Occipital lobe (tissue), 2 donors: ENCODE data around the gene GRPEL2. TPM values are rescaled to one million over a fixed set of nuclear protein-coding genes. Genes with fewer than 3 reads are reported as not detected.
A peak's percentile ranks its signal among the peaks of the same experiment; 100 is the strongest.

Experiments used
- DNase-seq: peaks from one replicate; lab custom pipeline; 2025; lab: John Stamatoyannopoulos, UW
- total RNA-seq: library from RNA; depleted of rRNA; stranded (reverse); fragments of >200 nt; gene quantifications from one replicate; pipeline ENCODE4 v1.2.3, GENCODE V29; 2014

Gene GRPEL2
- total RNA-seq, 1 donor from 2014 or later, result 59.9 TPM

DNA sequence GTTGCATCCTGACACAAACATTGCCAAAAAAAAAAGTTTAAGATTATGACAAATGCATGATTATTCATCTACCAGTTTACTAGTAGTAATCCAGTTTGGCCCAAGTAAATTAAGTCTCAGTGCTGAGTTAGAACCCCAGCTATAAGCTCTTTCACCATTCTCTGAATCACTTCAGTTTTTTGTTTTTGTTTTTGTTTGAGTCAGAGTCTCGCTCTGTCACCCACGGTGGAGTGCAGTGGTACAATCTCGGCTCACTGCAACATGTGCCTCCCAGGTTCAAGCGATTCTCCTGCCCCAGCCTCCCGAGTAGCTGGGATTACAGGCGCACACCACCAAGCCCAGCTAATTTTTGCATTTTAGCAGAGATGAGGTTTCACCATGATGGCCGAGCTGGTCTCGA lies 11.1 kb downstream of the GRPEL2 start:
- no peak for DNase-seq

DNA sequence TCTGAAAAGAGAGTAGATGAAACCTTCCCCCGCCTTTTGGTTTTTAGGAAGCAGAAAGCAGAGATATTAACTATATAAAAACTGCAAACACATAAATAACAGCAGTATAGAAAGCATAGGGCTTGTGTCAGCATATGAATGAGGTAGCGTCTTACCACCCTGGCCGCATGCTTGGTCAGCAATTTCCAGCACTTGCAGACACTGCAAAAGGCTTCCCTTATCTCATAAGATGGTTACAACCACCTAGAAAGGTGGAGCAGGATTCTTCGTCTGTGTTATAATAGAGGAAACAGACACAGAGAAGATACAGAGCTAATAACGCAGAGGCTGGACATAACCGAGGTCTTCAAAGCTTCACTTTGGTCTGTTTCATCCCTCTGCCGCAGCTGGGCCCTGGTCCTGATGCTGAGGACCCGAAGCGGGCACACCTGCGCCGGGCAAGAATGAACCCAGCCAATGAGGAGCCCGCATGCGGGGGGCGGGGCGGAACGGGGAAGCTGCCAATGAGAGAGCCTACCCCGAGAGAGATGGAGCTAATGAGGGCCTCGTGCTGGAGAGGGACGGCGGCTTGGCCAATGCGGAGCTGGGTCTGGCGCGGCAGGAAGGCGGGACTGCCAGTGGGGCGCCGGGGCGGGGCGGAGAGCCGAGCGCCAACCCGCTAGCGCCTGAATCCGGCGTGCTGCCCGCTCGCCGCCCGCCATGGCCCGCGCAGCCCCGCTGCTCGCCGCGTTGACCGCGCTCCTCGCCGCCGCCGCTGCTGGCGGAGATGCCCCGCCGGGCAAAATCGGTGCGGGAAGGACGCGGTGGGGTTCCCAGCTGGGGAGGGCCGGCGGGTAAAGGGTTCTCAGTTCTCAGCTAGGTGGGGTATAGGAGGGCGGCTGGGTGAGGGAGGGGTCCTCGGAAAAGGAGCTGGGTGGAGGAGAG lies 12.3 kb downstream of the GRPEL2 start, which contains the start of gene PCYOX1L:
Gene PCYOX1L (plus strand): TSS at position 677 of the 924 bp plus-strand sequence. CDS start 23 bp downstream, at position 700.
- DNase-seq, result peak; percentile 98

DNA sequence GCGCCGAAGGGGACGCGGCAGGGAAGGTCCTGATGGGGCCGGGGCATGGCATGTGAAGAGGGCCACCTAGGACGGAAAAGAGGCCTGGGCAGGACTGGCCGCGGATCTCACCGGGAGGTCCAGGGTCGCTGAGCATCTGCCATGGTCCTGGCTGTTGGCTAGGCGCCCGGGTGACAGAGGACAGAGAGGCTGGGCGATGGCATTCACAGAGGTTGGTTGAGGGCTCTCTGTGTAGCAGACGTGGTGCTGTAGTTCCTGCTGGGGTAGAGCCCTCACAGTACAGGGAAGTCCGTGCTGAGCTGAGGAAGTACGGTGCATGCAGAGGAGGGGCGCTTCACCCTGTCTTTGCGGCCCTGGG lies 13.0 kb downstream of the GRPEL2 start:
- peak; percentile 48 for DNase-seq

DNA sequence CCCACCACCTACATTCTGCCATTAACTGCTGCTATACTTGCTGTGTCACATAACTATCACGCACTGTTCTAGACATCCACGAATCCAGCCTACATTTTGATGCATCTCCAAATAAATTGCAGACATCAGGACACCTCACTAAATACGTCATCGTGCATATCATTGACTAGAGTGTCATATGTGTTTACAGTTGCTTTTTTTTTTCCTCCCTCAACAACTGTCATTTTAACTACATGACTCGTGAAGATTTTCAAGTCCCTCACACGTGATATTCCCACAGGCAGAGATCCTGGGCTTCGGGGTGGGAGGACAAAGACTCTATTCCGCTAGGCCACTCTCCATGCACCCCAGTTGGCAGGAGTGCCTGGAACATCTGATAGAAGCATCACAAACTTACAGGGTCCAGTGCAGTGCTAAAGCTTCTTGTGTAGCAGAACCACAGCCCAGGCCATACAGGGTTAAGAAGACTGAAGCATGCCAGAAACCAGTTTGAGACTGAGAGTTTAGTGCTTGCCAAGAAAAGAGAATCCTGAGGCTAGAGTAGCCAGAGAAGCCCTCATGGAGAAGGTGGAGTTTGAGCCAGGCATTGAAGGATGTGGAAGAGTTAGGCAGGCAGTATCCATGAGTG lies 13.7 kb downstream of the GRPEL2 start:
- DNase-seq, result peak; percentile 13

DNA sequence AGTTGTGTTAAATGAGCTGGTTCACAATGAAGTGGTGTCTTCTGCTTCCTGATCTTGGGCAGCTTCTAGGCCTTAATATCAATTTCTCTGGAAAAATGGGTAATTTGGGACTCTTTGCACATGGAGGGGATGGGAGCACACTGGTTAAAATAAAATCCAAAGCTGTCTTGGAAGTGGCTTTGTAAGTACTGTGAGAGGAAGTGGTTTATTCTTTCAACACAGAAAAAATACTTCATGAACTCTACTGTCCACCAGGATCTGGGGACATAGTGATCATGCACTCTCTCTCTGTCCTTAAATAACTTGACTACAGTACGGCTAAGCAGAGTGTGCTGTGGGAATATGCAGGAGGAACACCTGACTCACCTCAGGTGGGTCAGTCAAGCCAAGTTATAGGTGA lies 15.0 kb downstream of the GRPEL2 start:
- no peak for DNase-seq

DNA sequence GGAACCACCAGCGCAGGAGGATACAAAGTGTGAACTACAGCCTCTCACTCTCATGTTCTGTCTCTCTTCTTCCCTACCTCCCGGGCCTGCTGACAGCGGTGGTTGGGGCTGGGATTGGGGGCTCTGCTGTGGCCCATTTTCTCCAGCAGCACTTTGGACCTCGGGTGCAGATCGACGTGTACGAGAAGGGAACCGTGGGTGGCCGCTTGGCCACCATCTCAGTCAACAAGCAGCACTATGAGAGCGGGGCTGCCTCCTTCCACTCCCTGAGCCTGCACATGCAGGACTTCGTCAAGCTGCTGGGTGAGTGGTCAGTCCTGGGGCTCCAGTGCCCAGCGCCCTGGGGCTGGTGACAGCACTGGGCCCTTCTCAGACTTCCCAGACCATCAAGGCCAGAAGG lies 17.2 kb downstream of the GRPEL2 start:
- no peak for DNase-seq

DNA sequence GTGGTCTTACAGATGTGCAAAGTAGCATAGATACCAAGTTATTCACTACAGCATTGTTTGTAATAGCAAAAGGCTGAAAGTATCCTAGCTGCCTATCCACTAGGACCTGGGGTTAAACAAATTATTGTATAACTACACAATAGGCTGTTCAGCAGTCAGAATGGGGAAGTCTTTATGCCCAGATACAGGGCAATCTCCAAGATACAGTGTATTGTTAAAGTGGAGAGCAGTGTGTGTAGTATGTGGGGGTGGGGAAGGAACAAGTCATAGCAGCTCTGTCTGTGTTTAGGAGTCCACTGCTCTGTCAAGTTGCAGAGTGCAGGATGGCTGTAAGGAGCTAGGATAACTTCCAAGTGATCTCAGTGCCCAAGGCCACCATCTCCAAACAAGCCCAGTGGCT lies 18.1 kb downstream of the GRPEL2 start:
- no peak for DNase-seq

DNA sequence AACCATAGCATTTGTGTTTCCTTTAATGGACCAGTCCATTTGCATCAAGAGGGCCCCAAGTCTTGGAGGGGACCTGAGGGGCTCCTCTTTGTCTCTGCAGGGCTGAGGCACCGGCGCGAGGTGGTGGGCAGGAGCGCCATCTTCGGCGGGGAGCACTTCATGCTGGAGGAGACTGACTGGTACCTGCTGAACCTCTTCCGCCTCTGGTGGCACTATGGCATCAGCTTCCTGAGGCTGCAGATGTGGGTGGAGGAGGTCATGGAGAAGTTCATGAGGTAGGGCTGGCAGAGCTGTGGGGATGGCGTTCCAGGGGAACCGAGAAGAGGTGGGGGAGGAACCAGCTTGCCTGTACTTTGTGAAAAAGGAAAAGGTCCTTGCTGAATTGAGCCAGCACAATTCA lies 18.6 kb downstream of the GRPEL2 start:
- no peak for DNase-seq

DNA sequence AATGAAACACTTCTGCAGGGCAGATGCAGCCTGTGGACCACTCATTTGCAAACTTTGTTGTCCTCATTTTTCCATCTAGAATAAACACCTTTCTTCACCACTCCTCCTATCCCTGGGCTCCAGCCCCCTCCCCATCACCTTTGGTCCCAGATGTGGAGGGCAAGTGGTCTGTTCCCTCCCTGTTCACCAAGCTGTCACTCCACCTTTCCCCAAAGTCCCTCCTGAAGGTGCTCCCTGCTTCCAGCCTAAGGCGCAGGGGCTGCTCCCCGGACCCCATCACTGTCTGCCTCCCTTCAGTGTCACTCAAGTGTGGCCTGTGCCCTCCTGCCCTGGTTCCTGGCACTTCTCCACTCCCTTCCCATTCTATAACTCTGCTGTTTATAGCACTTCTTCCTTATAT lies 19.4 kb downstream of the GRPEL2 start:
- no peak for DNase-seq

DNA sequence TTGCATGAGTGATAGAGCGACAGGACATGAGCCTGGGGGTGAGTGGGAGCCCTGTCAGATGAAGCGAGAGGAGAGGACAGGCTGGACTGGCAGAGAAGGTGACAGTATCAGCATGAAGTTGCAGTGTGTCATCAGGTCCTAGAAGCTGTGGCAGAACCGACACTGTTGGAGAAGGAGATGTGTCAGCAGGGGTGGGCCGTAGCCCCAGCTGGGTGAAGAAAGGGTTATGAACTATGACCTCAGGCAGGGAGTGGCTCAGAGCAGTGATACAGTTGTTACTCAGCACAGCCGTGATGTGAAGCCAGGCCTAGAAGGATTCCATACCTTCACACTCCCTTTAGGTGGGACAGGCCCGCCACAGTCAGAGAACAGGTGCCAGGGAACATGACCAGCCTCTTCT lies 20.1 kb downstream of the GRPEL2 start:
- DNase-seq, result no peak

DNA sequence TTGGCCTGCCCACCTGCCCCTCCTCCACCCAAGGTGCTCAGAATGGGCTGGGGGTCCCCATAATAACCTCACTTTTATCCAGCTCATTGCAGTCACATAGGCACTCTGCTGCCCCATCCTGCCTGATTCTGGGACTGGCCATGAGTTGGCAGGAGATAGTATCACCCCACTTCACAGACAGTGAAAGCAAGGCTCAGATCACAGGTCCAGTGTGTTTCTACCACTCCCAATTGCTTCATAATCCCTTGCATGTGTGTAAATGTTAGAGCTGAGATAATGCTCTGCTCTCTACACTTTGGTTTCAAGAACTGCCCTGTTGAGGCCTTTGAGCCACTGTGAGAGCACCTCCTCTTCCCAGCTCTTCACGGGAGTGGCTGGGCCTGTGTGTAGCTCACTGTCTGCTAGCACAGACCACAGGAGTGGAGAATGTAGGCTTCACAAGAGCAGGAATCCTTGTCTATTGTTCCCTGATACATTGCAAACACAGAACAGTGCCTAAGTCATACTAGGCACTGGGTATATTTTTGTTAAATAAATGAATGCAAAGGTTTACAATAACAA lies 20.9 kb downstream of the GRPEL2 start:
- DNase-seq, result no peak

DNA sequence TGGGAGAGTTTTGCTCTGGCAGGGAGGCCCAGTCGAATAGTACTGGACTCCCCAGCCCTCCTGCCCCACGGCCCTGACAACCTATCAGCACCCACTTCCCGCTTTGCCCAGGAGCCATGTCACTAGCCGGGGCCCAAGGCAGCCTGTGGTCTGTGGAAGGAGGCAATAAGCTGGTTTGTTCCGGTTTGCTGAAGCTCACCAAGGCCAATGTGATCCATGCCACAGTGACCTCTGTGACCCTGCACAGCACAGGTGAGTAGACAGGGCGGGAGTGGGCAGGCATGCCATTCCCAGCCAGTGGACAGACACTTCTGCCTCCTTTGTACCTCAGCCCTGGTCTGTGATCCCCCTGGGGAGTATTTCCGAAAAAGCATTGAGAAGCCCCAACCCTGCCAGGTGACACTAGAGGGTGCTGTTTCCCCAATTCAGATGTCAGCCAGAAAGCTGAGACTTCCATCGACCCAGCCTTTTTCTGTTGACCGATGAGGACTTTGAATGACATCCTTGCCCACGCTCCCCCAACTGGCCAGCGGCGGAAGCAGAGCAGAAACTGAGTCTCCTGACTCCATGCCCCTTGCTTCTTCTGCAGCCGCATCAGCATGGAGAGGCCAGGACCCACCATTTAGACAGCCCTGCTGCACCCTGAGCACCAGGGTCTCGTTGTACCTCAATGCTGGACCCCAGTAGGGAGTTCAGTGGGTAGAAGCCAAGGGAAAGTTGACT lies 22.1 kb downstream of the GRPEL2 start:
- peak; percentile 24 for DNase-seq

DNA sequence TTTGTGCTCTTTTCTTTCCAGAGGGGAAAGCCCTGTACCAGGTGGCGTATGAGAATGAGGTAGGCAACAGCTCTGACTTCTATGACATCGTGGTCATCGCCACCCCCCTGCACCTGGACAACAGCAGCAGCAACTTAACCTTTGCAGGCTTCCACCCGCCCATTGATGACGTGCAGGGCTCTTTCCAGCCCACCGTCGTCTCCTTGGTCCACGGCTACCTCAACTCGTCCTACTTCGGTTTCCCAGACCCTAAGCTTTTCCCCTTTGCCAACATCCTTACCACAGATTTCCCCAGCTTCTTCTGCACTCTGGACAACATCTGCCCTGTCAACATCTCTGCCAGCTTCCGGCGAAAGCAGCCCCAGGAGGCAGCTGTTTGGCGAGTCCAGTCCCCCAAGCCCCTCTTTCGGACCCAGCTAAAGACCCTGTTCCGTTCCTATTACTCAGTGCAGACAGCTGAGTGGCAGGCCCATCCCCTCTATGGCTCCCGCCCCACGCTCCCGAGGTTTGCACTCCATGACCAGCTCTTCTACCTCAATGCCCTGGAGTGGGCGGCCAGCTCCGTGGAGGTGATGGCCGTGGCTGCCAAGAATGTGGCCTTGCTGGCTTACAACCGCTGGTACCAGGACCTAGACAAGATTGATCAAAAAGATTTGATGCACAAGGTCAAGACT lies 22.8 kb downstream of the GRPEL2 start:
- no peak for DNase-seq

DNA sequence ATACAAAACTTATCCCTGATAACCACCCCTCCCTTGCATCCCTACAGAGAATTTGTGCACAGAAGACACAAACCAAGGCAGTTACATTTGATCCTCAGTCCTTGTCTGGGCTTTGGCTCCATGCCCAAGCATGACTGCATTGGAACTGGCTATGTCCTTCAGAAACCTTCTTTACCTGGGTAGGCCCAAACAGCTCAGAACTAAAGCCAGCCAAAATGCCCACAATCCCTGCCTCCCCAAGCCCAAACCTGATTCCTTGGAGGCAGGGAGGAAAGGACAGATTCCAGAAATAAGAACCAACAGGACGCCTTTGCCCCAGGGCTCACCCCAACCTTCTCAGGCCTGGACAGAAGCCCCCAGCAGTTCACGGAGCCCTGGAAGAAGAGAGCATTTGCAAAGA lies 25.6 kb downstream of the GRPEL2 start:
- DNase-seq, result no peak

DNA sequence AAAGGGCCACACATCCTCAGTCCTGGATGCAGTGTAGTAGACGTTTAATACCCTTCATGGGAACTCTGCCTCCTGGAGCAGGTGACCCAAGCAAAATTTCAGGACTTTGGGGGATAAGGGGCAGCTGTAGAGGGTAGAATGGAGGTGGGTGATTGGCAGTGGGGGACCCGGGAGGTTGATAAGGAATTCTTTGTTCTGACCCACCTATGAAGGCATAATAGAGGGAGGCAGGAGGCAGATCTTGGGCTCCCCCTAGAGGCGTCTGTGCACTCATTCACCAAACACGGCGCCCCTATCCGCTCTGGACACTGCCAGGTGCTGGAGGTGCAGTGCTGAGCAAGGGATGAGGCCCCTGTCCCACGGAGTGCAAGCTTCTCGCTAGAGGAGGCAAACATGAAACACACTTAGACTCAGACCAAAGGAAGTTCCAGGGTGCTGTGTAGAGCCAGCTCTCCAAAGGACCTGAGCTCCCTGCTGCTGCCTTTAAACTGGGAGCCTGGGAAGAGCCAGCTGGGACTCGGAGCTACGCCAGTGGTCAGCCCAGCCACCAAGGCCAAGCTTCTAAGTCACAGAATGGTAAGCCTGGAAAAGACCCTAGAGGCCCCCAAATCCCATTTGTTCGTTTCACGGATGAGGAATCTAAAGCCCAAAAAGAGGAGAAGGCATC lies 26.1 kb downstream of the GRPEL2 start:
- DNase-seq, result no peak

DNA sequence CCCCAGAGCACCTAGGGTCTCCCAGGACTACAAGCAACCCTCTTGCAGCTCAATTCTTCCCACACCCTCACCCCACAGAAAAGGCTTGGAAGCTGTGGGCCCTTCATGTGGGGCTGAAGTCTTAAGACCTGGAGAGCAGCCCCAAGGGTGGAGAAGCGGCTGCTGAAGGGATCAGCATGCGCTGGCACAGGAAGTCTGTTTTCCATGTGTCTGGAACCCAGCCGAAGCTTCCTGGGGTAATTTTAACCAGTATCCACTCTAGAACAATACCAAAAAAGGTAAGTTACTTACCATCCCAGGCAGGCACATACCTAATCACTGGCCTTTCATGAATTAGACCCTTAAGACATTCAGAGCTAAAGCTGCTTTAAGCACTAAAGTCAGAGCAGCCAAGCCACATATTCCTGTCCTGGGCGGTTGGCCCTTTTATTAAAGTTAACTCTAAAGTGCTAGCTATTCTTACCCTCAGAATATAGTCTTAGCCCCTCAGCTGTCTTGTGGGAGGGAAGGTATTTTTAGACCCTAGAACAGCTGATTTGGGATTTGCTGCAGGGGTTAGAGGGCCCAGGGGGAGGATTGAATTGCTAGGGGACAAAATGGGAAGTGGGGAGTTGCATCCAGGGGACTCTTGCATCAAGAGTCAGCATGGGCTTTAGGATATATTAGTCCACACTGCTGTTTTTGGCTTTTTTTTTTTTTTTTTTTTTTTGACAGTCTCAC lies 26.9 kb downstream of the GRPEL2 start:
- no peak for DNase-seq

DNA sequence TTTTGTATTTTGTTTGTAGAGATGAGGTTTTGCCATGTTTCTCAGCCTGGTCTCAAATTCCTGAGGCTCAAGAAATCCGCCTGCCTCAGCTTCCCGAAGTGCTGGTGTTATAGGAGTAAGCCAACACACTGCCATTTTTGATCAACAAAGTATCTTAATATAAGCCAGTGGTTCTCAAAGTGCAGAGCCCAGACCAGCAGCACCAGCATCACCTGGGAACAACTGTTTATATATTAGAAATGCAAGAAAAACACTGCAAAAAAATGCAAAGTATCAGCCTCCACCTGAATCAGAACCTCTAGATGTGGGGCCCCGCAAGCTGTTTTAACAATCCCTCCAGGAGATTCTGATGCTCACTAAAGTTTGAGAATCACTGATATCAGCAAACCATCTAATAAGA lies 27.6 kb downstream of the GRPEL2 start:
- DNase-seq, result no peak

DNA sequence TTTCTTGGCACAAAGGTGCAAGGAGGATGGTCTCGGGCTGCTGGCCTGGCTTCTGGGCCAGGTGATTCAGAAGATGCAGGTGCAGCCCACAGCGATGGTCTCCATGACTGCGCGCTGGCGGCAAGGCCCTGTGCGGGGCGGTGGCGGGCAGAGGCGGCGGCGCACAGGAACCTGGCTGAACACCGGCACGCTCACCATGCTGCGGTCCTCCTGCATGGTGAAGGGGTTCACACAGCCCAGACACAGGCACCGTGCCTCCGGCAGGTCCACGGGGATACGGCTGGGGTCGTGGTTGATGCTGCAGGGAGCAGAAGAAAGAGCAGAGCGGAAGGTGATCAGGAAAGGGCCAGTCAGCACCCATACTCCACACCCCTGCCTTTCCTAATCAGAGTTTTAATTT lies 29.0 kb downstream of the GRPEL2 start:
- no peak for DNase-seq

DNA sequence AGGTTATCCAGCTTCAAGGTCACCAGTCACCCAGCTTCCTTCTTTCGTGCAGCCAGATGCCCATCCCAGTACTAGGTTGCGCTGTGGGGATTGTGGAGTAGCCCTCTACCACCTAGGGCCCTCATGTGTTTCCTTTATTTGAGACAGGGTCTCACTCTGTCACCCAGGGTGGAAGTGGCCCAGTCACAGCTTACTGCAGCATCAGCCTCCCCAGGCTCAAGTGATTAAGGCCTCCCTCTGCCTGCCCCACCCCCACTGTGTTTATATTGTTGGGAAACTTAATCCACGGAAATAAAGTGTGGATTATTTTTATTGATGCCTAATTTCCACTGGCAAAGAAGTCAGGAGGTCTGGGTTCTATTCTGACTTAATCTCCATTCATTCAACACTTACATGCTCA lies 29.5 kb downstream of the GRPEL2 start:
- no peak for DNase-seq

DNA sequence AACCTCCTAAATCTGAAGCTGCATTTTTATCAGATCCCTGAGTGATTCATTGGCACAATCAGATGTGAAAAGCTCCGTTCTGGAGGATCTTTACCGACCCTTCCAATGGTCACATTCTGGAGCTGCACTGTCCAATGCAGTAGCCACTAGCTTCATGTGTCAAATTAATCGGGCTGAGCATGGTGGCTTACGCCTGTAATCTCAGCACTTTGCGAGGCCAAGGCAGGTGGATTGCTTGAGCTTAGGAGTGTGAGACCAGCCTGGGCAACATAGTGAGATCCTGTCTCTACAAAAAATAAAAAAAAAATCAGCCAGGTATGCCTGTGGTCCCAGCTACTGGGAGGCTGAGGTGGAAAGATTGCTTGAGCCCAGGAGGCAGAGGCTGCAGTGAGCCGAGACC lies 30.1 kb downstream of the GRPEL2 start:
- no peak for DNase-seq
